GM10266 (cell line): Measurements from ENCODE around the gene FCF1.

ENCODE experiments used
- DNase-seq: peaks from one replicate; pipeline ENCODE4 v3.0.0; 2012; ENCODE audit errors: extremely low spot score
- CTCF ChIP-seq: IDR thresholded peaks from 2 replicates; pipeline ENCODE4 v1.5.1; 2012; ENCODE audit warnings: mild to moderate bottlenecking, low read depth; ENCODE audit not compliant: control insufficient read depth, insufficient read depth; ENCODE audit errors: missing control alignments

Gene FCF1

GRCh38 chr14:74671789-74672188 lies 41.2 kb upstream of the FCF1 start:
- no peak for TF ChIP-seq CTCF
- no peak for DNase-seq

GRCh38 chr14:74673768-74674167 lies 39.2 kb upstream of the FCF1 start:
- TF ChIP-seq CTCF = no peak
- DNase-seq = no peak

GRCh38 chr14:74675219-74675618 lies 37.7 kb upstream of the FCF1 start:
- DNase-seq = no peak
- no peak for TF ChIP-seq CTCF

GRCh38 chr14:74682169-74682952 lies 30.6 kb upstream of the FCF1 start:
- no peak for TF ChIP-seq CTCF
- DNase-seq = no peak

- TF ChIP-seq CTCF = no peak
- no peak for DNase-seq
Measured at GRCh38 chr14:74683406-74683805, 29.5 kb upstream of the FCF1 start.

GRCh38 chr14:74684434-74684833 lies 28.5 kb upstream of the FCF1 start:
- TF ChIP-seq CTCF = no peak
- peak; percentile 24 for DNase-seq

GRCh38 chr14:74685056-74685455 lies 27.9 kb upstream of the FCF1 start:
- no peak for TF ChIP-seq CTCF
- no peak for DNase-seq
